HG03064 (cell line): Measurements from ENCODE around the gene CD82.

Source experiments
- ATAC-seq: cut with Tn5 transposase; IDR thresholded peaks from one replicate; pipeline ENCODE4 v1.9.1; 2021; ENCODE audit warnings: low read depth; ENCODE audit not compliant: unreplicated experiment

Gene CD82

GRCh38 chr11:44574610-44575287 is 9.3 kb downstream of the CD82 start:
- no peak for ATAC-seq

GRCh38 chr11:44575288-44575672 is 9.8 kb downstream of the CD82 start:
- no peak for ATAC-seq

- no peak for ATAC-seq
Observed at GRCh38 chr11:44575962-44576361, 10.5 kb downstream of the CD82 start.

GRCh38 chr11:44576656-44577055 is 11.2 kb downstream of the CD82 start:
- ATAC-seq: no peak

- ATAC-seq: no peak
Observed at GRCh38 chr11:44577231-44577830, 11.9 kb downstream of the CD82 start.

- no peak for ATAC-seq
Observed at GRCh38 chr11:44578279-44578678, 12.8 kb downstream of the CD82 start.

- no peak for ATAC-seq
Observed at GRCh38 chr11:44579302-44579761, 13.9 kb downstream of the CD82 start.

- ATAC-seq: no peak
Observed at GRCh38 chr11:44580701-44581100, 15.2 kb downstream of the CD82 start.

- ATAC-seq: no peak
Observed at GRCh38 chr11:44581246-44581645, 15.8 kb downstream of the CD82 start.

GRCh38 chr11:44582641-44583352 is 17.3 kb downstream of the CD82 start:
- ATAC-seq: no peak

- ATAC-seq: no peak
Observed at GRCh38 chr11:44583353-44583669, 17.8 kb downstream of the CD82 start.

- no peak for ATAC-seq
Observed at GRCh38 chr11:44585421-44585820, 20.0 kb downstream of the CD82 start.

GRCh38 chr11:44589301-44589700 is 23.8 kb downstream of the CD82 start:
- no peak for ATAC-seq

- no peak for ATAC-seq
Observed at GRCh38 chr11:44590769-44591168, 25.3 kb downstream of the CD82 start.

GRCh38 chr11:44591557-44591956 is 26.1 kb downstream of the CD82 start:
- ATAC-seq: no peak

GRCh38 chr11:44592125-44592940 is 26.9 kb downstream of the CD82 start:
- no peak for ATAC-seq

- no peak for ATAC-seq
Observed at GRCh38 chr11:44593251-44593650, 27.8 kb downstream of the CD82 start.

GRCh38 chr11:44595006-44595405 is 29.5 kb downstream of the CD82 start:
- no peak for ATAC-seq

- ATAC-seq: no peak
Observed at GRCh38 chr11:44595964-44596381, 30.5 kb downstream of the CD82 start.

GRCh38 chr11:44596525-44597276 is 31.2 kb downstream of the CD82 start:
- ATAC-seq: no peak
